ENCODE results near the gene OR12D2. TPM values are rescaled to one million over a fixed set of nuclear protein-coding genes. Genes with fewer than 3 reads are reported as not detected.
"Not testable (repeated sequence)": the region's sequence is repeated elsewhere in the genome, so short reads cannot be mapped to it uniquely, and the experiment has no call there.

Gene OR12D2, protein sequence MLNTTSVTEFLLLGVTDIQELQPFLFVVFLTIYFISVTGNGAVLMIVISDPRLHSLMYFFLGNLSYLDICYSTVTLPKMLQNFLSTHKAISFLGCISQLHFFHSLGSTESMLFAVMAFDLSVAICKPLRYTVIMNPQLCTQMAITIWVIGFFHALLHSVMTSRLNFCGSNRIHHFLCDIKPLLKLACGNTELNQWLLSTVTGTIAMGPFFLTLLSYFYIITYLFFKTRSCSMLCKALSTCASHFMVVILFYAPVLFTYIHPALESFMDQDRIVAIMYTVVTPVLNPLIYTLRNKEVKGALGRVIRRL
- total RNA-seq (2014; rRNA removed; shearing (Covaris generic)) = not detected in 2 replicates
- not detected in 2 replicates for polyA plus RNA-seq (2015; cell fraction: cytosol; rRNA removed)
- not detected in 2 replicates for polyA plus RNA-seq (2015; cell fraction: nucleus; rRNA removed)

DNA sequence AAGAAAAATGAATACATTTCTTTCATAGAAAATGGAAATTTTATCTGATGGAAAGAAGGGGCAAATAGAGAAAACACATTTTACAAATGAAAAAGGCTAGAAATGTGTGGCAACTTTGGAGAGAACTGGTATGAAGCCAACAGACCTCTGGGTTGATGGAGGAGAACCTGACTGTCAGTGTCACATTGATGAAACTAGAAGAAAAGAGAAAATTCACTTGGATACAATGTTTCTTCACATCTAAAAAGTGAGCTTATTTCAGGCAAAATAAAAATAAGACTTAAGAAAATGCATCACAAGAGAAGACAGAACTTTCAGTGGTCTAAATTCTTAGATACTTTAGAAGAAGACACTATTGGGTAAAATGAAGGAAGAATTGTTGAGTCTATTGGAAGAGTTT lies at the start of gene OR12D2:
OR12D2 (plus strand) TSS at position 301 of the 400 bp plus-strand sequence. CDS start 1,069 bp downstream, outside the sequence.
- DNase-seq (ENCODE audit: low read depth) = no peak

DNA sequence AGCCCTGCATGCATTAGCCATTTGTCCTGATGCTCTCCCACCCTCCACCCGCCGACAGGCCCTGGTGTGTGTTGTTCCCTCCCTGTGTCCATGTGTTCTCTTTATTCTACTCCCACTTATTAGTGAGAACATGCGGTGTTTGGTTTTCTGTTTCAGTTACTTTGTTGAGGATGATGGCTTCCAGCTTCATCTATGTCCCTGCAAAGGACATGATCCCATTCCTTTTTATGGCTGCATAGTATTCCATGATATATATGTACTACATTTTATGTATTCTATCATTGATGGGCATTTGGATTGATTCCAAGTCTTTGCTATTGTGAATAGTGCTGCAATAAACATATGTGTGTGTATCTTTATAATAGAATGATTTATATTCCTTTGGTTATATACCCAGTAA lies 46.1 kb upstream of the OR12D2 start:
- not testable (repeated sequence) for DNase-seq (ENCODE audit: low read depth)

DNA sequence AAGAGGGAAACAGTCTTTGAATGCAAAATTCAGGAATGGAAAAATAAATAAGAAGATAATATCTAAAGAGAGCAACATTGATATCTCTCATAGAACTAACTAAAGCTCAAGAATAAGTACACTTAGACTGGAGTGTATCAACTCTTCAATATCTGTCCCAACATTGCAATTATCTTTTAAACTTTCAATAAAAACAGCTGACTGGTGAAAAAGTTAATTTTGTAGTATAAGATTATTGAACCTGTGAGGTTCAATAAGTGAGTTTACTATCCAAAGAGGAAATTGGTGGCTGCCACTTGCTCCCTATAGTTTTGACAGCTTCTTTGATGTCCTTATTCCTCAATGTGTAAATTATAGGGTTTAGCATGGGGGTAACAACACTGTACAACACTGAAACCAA lies 40.5 kb upstream of the OR12D2 start:
- no peak for DNase-seq (ENCODE audit: low read depth)

GRCh38 chr6:29355603-29356002 lies 39.8 kb upstream of the OR12D2 start:
- DNase-seq (ENCODE audit: low read depth) = no peak

GRCh38 chr6:29368765-29369164 lies 26.7 kb upstream of the OR12D2 start, which contains the start of gene OR5V1:
TSS of gene OR5V1 (minus strand) at chr6:29368865. CDS start at chr6:29356195, 12,670 bp downstream.
- no peak for DNase-seq (ENCODE audit: low read depth)

DNA sequence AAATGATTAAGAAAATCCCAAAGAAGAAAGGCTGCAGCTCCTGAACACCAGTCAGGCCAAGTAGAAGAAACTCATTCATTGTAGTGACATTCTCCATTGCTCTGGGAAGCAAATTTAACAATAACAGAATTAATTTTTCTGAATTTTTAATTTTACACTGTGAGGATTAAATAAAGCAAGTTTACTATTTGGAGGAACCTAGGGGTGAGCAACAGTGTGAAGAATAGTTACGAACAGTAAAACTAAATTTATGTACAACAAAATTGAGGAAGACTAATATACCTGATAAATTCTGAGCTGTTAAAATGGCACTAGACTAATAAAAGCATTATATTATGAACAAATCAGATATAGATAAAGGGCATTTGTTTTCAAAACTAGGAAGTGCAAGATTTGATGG lies 20.2 kb upstream of the OR12D2 start, which contains the start of gene OR12D3:
OR12D3 (minus strand) TSS at position 101 of the 400 bp plus-strand sequence; CDS start at position 97, 4 bp downstream.
- no peak for DNase-seq (ENCODE audit: low read depth)

DNA sequence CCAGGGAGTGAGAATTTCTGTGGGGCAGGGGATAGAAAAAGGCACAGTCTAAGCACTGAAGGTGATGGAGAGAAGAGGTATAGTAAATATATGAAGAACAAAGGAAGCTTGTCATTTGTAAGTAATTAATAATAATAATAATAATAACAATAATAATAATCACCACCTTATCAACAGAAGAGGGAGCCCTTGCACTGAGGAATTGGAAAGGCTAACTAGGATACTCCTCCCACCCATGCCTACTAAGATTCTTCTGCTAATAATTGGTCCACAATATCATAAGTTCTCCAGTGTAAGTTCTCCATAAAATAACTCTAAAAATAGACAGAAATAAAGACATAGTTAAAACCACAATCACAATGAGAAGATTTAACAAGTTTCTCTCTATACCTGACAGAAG lies 19.4 kb upstream of the OR12D2 start:
- DNase-seq (ENCODE audit: low read depth) = no peak

- DNase-seq (ENCODE audit: low read depth) = no peak
Measured at GRCh38 chr6:29388533-29388932, 6.9 kb upstream of the OR12D2 start.

- DNase-seq (ENCODE audit: low read depth) = no peak
Measured at GRCh38 chr6:29399525-29399924, 4.1 kb downstream of the OR12D2 start.

- no peak for DNase-seq (ENCODE audit: low read depth)
Measured at GRCh38 chr6:29403801-29404200, 8.4 kb downstream of the OR12D2 start.

- DNase-seq (ENCODE audit: low read depth) = no peak
Measured at GRCh38 chr6:29414588-29414987, 19.2 kb downstream of the OR12D2 start, which contains the start of gene OR12D1. TSS of gene OR12D1 (plus strand) at chr6:29414928.

DNA sequence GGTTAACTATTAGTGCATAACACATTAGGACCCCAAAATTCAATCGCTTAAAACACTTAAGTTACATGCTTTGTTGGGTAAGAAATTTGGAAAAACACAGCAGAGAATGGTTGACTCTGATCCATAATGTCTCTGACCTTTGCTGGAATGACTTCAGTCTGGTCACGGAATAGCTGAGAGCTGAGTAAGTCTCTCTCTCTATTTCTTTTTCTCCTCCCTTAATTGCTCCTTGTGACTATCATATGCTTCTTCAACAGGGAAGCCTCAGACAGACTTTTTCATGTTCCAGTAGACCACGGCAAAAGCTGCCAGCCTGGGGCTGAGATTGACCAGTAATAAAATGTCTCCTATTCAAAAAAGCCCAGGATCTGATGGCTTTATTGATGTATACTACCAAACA lies 24.1 kb downstream of the OR12D2 start:
- DNase-seq (ENCODE audit: low read depth) = no peak

- no peak for DNase-seq (ENCODE audit: low read depth)
Measured at GRCh38 chr6:29424168-29424567, 28.7 kb downstream of the OR12D2 start.

GRCh38 chr6:29424575-29424974 lies 29.1 kb downstream of the OR12D2 start:
- DNase-seq (ENCODE audit: low read depth) = peak; percentile 17

GRCh38 chr6:29425075-29425474 lies 29.6 kb downstream of the OR12D2 start:
- no peak for DNase-seq (ENCODE audit: low read depth)

DNA sequence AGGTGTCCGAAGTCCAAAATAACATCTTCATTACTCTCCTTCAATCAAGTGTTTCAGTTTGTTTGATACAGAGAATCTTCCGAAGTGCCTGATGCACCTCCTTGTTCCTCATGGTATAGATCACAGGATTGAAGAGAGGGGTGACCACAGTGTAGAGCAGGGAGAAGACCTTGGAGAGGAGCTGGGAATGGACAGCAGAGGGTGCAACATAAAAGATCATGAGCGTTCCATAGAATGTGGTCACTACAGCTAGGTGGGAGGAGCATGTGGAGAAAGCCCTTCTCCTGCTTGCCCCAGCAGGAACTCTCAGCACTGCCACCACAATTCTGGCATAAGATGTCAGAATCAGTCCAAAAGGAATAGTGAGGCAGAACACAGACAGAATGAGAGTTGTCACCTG lies 31.2 kb downstream of the OR12D2 start:
- peak; percentile 14 for DNase-seq (ENCODE audit: low read depth)

GRCh38 chr6:29436730-29437129 lies 41.3 kb downstream of the OR12D2 start:
- DNase-seq (ENCODE audit: low read depth) = peak; percentile 28

DNA sequence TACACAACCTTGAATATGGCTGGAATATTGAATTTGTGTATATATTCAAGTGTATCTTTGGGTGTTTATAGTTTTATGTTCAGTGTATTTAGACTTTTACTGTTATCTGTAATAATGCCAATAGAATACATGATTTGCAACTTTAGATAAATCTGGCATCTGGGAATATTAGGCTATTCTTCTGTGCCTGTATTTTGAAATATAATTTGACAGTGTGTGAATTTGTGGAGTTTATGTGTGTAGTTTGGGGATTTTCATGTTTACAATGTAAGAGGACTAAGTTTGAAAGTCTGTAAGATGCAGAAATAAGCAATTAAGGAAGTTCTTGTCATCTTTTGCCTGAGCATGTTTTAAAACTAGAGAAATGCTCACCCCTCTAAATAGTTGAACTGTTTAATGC lies 43.6 kb downstream of the OR12D2 start, which contains the start of gene OR10C1:
OR10C1 (plus strand) TSS at position 301 of the 400 bp plus-strand sequence. CDS start 710 bp downstream, outside the sequence.
- no peak for DNase-seq (ENCODE audit: low read depth)

DNA sequence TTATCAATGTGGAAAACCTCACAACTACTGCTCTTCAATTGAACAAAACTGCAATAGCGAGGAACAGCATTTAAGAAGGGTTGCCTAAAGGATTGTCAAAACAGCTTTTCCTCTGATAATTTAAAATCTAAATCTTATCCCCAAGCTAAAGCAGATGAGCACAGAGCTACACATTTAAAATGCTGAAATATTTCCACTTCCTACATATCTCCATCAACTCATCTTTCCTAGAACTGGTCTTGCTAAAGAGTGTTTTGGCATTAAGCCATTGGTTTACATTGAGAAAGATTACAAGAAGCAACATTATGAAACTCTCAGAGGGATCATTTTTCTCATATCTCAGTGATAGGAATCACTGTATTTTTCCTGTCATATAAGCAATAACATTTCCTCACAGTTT lies 47.3 kb downstream of the OR12D2 start:
- no peak for DNase-seq (ENCODE audit: low read depth)

DNA sequence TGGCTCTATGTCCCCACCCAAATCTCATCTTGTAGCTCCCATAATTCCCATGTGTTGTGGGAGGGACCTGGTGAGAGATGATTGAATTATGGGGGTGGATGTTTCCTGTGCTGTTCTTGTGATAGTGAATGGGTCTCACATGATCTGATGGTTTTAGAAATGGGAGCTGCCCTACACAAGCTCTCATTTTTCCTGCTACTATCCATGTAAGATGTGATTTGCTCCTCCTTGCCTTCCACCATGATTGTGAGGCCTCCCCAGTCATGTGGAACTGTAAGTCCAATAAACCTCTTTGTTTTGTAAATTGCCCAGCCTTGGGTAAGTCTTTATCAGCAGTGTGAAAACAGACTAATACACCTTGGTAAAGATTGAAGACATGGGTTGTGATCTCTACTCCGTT lies 48.6 kb downstream of the OR12D2 start:
- not testable (repeated sequence) for DNase-seq (ENCODE audit: low read depth)
